Vagina (tissue), 2 donors: ENCODE measurements around the gene TK1. TPM values are rescaled to one million over a fixed set of nuclear protein-coding genes. Genes with fewer than 3 reads are reported as not detected.

Experiments used
- DNase-seq, 2 donors: peaks; one replicate each; pipeline ENCODE4 v3.0.0-alpha.2; 2017; ENCODE audit errors: extremely low spot score in 2 of 2
- H3K27ac ChIP-seq: fragments of 200-600 bp; sonication (generic); one replicate; pipeline ENCODE4 v1.5.1; 2019
- H3K27me3 ChIP-seq: fragments of 200-600 bp; sonication (generic); one replicate; pipeline ENCODE4 v1.5.1; 2019
- H3K36me3 ChIP-seq, 2 donors: fragments of 200-600 bp; sonication (generic); one replicate each; pipeline ENCODE4 v1.5.1; 2017 to 2019
- H3K4me1 ChIP-seq: fragments of 200-600 bp; sonication (generic); one replicate; pipeline ENCODE4 v1.5.1; 2019
- H3K4me3 ChIP-seq, 2 donors: fragments of 200-600 bp; sonication (generic); 1 replicate in 1 of 2; 2 replicates in 1 of 2; pipeline ENCODE4 v1.5.1; 2016 to 2019
- H3K9me3 ChIP-seq: fragments of 200-600 bp; sonication (generic); one replicate; pipeline ENCODE4 v1.5.1; 2019
- CTCF ChIP-seq, 3 experiments: fragments of 450-650 bp in 2 of 3; fragments of 200-600 bp in 1 of 3; sonication (generic) in 1 of 3; IDR thresholded peaks; one replicate each; pipeline ENCODE4 v1.5.1; 2017 to 2019; ENCODE audit warnings: antibody characterized with exemption in 3 of 3, mild to moderate bottlenecking in 2 of 3, moderate library complexity in 2 of 3
- POLR2A ChIP-seq, 2 donors: fragments of 450-650 bp; IDR thresholded peaks; one replicate each; pipeline ENCODE4 v1.6.1; 2017; ENCODE audit warnings: antibody characterized with exemption in 2 of 2, mild to moderate bottlenecking in 2 of 2, moderate library complexity in 2 of 2
- POLR2AphosphoS5 ChIP-seq, 2 donors: sonication (generic); formaldehyde crosslinking; IDR thresholded peaks; one replicate each; pipeline ENCODE4 v1.9.0; 2017; ENCODE audit warnings: antibody characterized with exemption in 2 of 2, mild to moderate bottlenecking in 2 of 2, low read depth in 1 of 2; ENCODE audit not compliant: insufficient read depth in 1 of 2
- intact Hi-C: fragments of 100-400 bp; cut with DNase I; formaldehyde crosslinking; loops from one replicate; pipeline ENCODE4 v1.15.1; 2023
- total RNA-seq: library from RNA; depleted of rRNA; stranded (reverse); fragments of >200 nt; gene quantifications from one replicate; pipeline ENCODE4 v1.2.3, GENCODE V29; 2016

TK1 gene
- total RNA-seq, 1 donor from 2014 or later: 3.7 TPM

- Histone ChIP-seq H3K4me3 (no peak overlapping the region), H3K9me3 (no peaks in the 10 kb centered on the region), H3K27me3 (no peaks in the 10 kb centered on the region), H3K4me1 (no peaks in the 10 kb centered on the region), H3K36me3 (no peaks in the 10 kb centered on the region), H3K27ac (no peak overlapping the region)
- DNase-seq: no peak
- TF ChIP-seq POLR2AphosphoS5 (IDR thresholded peaks at IDR 0.05; ENCODE audit: insufficient read depth in 1 of 2, low read depth in 1 of 2) (no peak), POLR2A (IDR thresholded peaks at IDR 0.05) (no peak), CTCF (IDR thresholded peaks at IDR 0.05) (no peak)
- intact Hi-C loops: no loop called here
Measured at GRCh38 chr17:78228176-78228575, 41.3 kb upstream of the TK1 start.

- Histone ChIP-seq H3K4me1 (no peaks in the 10 kb centered on the region), H3K36me3 (no peaks in the 10 kb centered on the region), H3K27me3 (no peaks in the 10 kb centered on the region), H3K4me3 (no peak overlapping the region), H3K9me3 (no peaks in the 10 kb centered on the region), H3K27ac (no peak overlapping the region)
- TF ChIP-seq POLR2A (IDR thresholded peaks at IDR 0.05) (no peak), CTCF (IDR thresholded peaks at IDR 0.05) (no peak), POLR2AphosphoS5 (IDR thresholded peaks at IDR 0.05; ENCODE audit: insufficient read depth in 1 of 2, low read depth in 1 of 2) (no peak)
- intact Hi-C loops: no loop called here
- no peak for DNase-seq
Measured at GRCh38 chr17:78227455-78227916, 40.6 kb upstream of the TK1 start.

GRCh38 chr17:78226759-78227454 is 40.1 kb upstream of the TK1 start:
- no peak for TF ChIP-seq CTCF (IDR thresholded peaks at IDR 0.05)
- no peak for TF ChIP-seq POLR2A (IDR thresholded peaks at IDR 0.05)
- TF ChIP-seq POLR2AphosphoS5 (IDR thresholded peaks at IDR 0.05; ENCODE audit: insufficient read depth in 1 of 2, low read depth in 1 of 2): no peak
- Histone ChIP-seq H3K27me3 (no peaks in the 10 kb centered on the region), H3K4me1 (no peaks in the 10 kb centered on the region), H3K36me3 (no peaks in the 10 kb centered on the region), H3K9me3 (no peaks in the 10 kb centered on the region), H3K4me3 (no peak overlapping the region), H3K27ac (no peak overlapping the region)
- intact Hi-C loops: loop anchor here (1.0 kb wide), 1 partner anchor 40 kb away; the partner anchor contains the start of genes AFMID and TK1
- DNase-seq: no peak

- intact Hi-C loops: loop anchor here (1.0 kb wide), 1 partner anchor 39 kb away; the partner anchor contains the start of genes AFMID and TK1
- H3K27ac ChIP-seq: no peak overlapping the region
- H3K27me3 ChIP-seq: no peaks in the 10 kb centered on the region
- H3K36me3 ChIP-seq: no peaks in the 10 kb centered on the region
- DNase-seq: no peak
- no peak overlapping the region for H3K4me3 ChIP-seq
- TF ChIP-seq POLR2AphosphoS5 (IDR thresholded peaks at IDR 0.05; ENCODE audit: insufficient read depth in 1 of 2, low read depth in 1 of 2): no peak
- TF ChIP-seq POLR2A (IDR thresholded peaks at IDR 0.05): no peak
- TF ChIP-seq CTCF (IDR thresholded peaks at IDR 0.05): no peak
- H3K9me3 ChIP-seq: no peaks in the 10 kb centered on the region
- H3K4me1 ChIP-seq: no peaks in the 10 kb centered on the region
Measured at GRCh38 chr17:78226055-78226758, 39.4 kb upstream of the TK1 start.
